NB4 (cell line): ENCODE results near the gene RMND5A.

Experiments
- POLR2A ChIP-seq: IDR thresholded peaks from 2 replicates; pipeline ENCODE4 v1.6.1; 2011; ENCODE audit warnings: mild to moderate bottlenecking; ENCODE audit not compliant: insufficient read length; ENCODE audit errors: extremely low read depth
- TF ChIP-seq, protein P1 (sequence below): IDR thresholded peaks from one replicate; pipeline ENCODE4 v1.5.1; 2012; ENCODE audit warnings: low read depth, low read length

DNA sequence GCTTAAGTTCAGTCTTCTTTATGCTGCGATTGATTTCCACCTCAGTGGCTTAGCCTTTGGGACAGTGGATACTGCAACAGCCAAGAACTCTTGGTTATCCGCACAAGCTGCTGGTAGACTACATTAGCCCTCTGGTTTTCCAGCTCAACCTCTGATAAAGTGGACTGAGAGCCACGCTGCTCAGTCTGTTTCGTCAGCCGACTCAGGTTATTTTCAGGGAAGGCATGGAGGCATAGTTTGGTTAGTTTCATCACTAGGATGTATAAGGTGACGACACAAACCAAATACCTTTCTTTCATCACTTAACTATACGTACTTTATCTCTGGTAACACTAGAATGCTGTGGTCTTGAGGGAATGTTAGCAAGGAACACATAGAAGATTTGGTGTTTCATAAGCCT is 56.4 kb downstream of the RMND5A start:
- TF ChIP-seq, protein P1, sequence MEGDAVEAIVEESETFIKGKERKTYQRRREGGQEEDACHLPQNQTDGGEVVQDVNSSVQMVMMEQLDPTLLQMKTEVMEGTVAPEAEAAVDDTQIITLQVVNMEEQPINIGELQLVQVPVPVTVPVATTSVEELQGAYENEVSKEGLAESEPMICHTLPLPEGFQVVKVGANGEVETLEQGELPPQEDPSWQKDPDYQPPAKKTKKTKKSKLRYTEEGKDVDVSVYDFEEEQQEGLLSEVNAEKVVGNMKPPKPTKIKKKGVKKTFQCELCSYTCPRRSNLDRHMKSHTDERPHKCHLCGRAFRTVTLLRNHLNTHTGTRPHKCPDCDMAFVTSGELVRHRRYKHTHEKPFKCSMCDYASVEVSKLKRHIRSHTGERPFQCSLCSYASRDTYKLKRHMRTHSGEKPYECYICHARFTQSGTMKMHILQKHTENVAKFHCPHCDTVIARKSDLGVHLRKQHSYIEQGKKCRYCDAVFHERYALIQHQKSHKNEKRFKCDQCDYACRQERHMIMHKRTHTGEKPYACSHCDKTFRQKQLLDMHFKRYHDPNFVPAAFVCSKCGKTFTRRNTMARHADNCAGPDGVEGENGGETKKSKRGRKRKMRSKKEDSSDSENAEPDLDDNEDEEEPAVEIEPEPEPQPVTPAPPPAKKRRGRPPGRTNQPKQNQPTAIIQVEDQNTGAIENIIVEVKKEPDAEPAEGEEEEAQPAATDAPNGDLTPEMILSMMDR: no peak
- no peak for TF ChIP-seq POLR2A
